ENCODE data around the gene GLB1L3.

GLB1L3 gene

GRCh38 chr11:134346101-134346975 lies 70.2 kb downstream of the GLB1L3 start:
- DNase-seq, result no peak

- DNase-seq, result no peak
Observed at GRCh38 chr11:134346976-134347350, 70.8 kb downstream of the GLB1L3 start.

GRCh38 chr11:134347441-134347840 lies 71.3 kb downstream of the GLB1L3 start:
- DNase-seq, result no peak

- DNase-seq, result no peak
Observed at GRCh38 chr11:134349109-134349801, 73.1 kb downstream of the GLB1L3 start.

- DNase-seq, result no peak
Observed at GRCh38 chr11:134349802-134350355, 73.7 kb downstream of the GLB1L3 start.

GRCh38 chr11:134350381-134350780 lies 74.2 kb downstream of the GLB1L3 start:
- DNase-seq, result no peak

- DNase-seq, result no peak
Observed at GRCh38 chr11:134352111-134352510, 75.9 kb downstream of the GLB1L3 start.

GRCh38 chr11:134355136-134355535 lies 79.0 kb downstream of the GLB1L3 start:
- DNase-seq, result no peak

GRCh38 chr11:134355656-134356055 lies 79.5 kb downstream of the GLB1L3 start:
- no peak for DNase-seq

GRCh38 chr11:134356656-134357544 lies 80.7 kb downstream of the GLB1L3 start:
- DNase-seq, result no peak

GRCh38 chr11:134357545-134357839 lies 81.3 kb downstream of the GLB1L3 start:
- no peak for DNase-seq

- DNase-seq, result no peak
Observed at GRCh38 chr11:134358165-134358855, 82.1 kb downstream of the GLB1L3 start.

- DNase-seq, result no peak
Observed at GRCh38 chr11:134358856-134359490, 82.8 kb downstream of the GLB1L3 start.

GRCh38 chr11:134359646-134360045 lies 83.5 kb downstream of the GLB1L3 start:
- no peak for DNase-seq

GRCh38 chr11:134360050-134360835 lies 84.1 kb downstream of the GLB1L3 start:
- peak; percentile 65 to 81 for DNase-seq

- DNase-seq, result no peak
Observed at GRCh38 chr11:134361661-134362060, 85.5 kb downstream of the GLB1L3 start.

GRCh38 chr11:134362192-134362901 lies 86.2 kb downstream of the GLB1L3 start:
- DNase-seq, result no peak

GRCh38 chr11:134363161-134363560 lies 87.0 kb downstream of the GLB1L3 start:
- DNase-seq, result no peak

- no peak for DNase-seq
Observed at GRCh38 chr11:134363592-134363991, 87.4 kb downstream of the GLB1L3 start.

GRCh38 chr11:134364261-134364660 lies 88.1 kb downstream of the GLB1L3 start:
- no peak for DNase-seq

Measured in hippocampal formation (tissue), 2 donors.